Spleen (tissue), 7 donors: ENCODE results near the gene LRRC28.

ENCODE experiments used
- POLR2A ChIP-seq, 3 donors: fragments of 450-650 bp; IDR thresholded peaks; one replicate each; pipeline ENCODE4 v1.5.1; 2017; ENCODE audit warnings: antibody characterized with exemption in 3 of 3, mild to moderate bottlenecking in 1 of 3
- POLR2AphosphoS5 ChIP-seq, 3 donors: sonication (generic); formaldehyde crosslinking; IDR thresholded peaks; one replicate each; pipeline ENCODE4 v1.5.1; 2017; ENCODE audit warnings: antibody characterized with exemption in 3 of 3
- TF ChIP-seq, protein P1 (sequence below), 11 experiments: fragments of 200-600 bp in 7 of 11; fragments of 450-650 bp in 4 of 11; sonication (generic) in 4 of 11; IDR thresholded peaks in 8 of 11; conservative IDR thresholded peaks in 3 of 11; 1 replicate in 7 of 11; 2 replicates in 4 of 11; pipeline versions ENCODE4 v1.4.0 to v1.8.0; 2016 to 2021; ENCODE audit warnings: antibody characterized with exemption in 11 of 11, inconsistent platforms in 4 of 11, mild to moderate bottlenecking in 1 of 11
- donor health status: DM: no; HTN: no; CAD: no; lungs with moderate emphysema.
- donor health status: DM: no; HTN: no; CAD: no.
- donor health status: DM: no; HTN: no; CAD: no.

- no peak for TF ChIP-seq POLR2A (IDR thresholded peaks at IDR 0.05)
- TF ChIP-seq POLR2AphosphoS5 (IDR thresholded peaks at IDR 0.05), result no peak
- TF ChIP-seq, protein P1, sequence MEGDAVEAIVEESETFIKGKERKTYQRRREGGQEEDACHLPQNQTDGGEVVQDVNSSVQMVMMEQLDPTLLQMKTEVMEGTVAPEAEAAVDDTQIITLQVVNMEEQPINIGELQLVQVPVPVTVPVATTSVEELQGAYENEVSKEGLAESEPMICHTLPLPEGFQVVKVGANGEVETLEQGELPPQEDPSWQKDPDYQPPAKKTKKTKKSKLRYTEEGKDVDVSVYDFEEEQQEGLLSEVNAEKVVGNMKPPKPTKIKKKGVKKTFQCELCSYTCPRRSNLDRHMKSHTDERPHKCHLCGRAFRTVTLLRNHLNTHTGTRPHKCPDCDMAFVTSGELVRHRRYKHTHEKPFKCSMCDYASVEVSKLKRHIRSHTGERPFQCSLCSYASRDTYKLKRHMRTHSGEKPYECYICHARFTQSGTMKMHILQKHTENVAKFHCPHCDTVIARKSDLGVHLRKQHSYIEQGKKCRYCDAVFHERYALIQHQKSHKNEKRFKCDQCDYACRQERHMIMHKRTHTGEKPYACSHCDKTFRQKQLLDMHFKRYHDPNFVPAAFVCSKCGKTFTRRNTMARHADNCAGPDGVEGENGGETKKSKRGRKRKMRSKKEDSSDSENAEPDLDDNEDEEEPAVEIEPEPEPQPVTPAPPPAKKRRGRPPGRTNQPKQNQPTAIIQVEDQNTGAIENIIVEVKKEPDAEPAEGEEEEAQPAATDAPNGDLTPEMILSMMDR (IDR thresholded peaks at IDR 0.05 in 8 of 11, conservative IDR thresholded peaks at IDR 0.05 in 3 of 11), result no peak
These were observed 139.4 kb downstream of the LRRC28 start for GRCh38 chr15:99390667-99391066.
